Thoracic aorta endothelial cell (primary cell): ENCODE measurements around the gene CT45A8. TPM values are rescaled to one million over a fixed set of nuclear protein-coding genes. Genes with fewer than 3 reads are reported as not detected.

Experiments used
- total RNA-seq: library from RNA; depleted of rRNA; stranded (reverse); fragments of >200 nt; gene quantifications from 2 replicates; pipeline ENCODE4 v1.2.3, GENCODE V29; 2012

CT45A8 gene, protein sequence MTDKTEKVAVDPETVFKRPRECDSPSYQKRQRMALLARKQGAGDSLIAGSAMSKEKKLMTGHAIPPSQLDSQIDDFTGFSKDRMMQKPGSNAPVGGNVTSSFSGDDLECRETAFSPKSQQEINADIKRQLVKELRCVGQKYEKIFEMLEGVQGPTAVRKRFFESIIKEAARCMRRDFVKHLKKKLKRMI
- total RNA-seq, result not detected in 2 replicates

DNA sequence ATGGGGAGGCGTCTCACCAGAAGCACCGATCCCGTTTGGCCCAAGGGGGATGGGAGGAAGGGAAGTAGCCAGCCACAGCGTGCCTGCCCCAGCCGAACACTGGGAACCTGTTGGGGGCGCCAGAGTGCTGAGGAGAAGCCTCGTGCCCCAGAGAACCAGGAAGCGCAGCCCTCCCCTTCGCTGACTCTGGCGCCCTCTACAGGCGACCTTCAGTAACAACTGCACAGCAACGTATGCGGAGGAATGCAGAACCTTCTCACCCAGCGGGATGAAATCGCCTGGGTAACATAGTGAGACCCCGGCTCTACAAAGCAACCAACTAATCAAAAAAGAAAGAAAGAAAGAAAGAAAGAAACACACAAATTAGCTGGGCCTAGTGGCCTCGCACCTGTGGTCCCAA lies at the start of gene CT45A8:
Gene CT45A8, minus strand, starts transcription at position 101 of the 400 bp plus-strand sequence. CDS start 3,755 bp downstream, outside the sequence.

DNA sequence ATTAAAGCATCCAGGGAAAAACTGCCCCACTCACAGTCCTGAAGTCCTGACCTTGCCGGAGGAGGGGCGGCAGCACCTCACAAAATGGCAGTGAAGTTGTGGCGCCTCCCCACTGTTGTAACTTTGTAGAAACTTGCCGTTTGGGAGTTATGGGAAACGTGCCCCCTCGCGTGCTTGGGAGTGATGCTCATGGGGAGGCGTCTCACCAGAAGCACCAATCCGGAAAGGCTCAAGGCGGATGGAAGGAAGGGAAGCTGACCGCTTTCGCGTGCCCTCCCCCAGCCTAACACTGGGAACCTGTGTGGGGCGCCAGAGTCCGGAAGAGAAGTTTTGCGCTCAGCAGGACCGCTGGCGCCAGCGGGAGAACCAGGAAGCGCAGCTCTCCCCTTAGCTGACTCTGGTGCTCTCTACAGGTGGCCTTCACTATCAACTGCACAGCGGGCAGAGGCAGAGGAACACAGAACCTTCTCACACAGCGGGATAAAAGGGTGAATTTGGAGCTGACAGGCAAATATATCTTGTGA lies 39.0 kb upstream of the CT45A8 start, which contains the start of the genes CT45A10 and SAGE1:
Gene CT45A10, minus strand, starts transcription at position 151 of the 524 bp plus-strand sequence. CDS start 8,100 bp downstream, outside the sequence.
Gene SAGE1, plus strand, starts transcription at position 423 of the 524 bp plus-strand sequence. CDS start 2,527 bp downstream, outside the sequence.

GRCh38 chrX:135871712-135872111 lies 17.4 kb upstream of the CT45A8 start, which contains the start of gene CT45A9:
Gene CT45A9, minus strand, starts transcription at chrX:135871812. Its CDS starts 3,751 bp downstream, at chrX:135868061.

GRCh38 chrX:135837180-135837579 lies 17.2 kb downstream of the CT45A8 start, which contains the start of gene CT45A7:
Gene CT45A7, minus strand, starts transcription at chrX:135837280. Its CDS starts 3,747 bp downstream, at chrX:135833533.

GRCh38 chrX:135819912-135820311 lies 34.4 kb downstream of the CT45A8 start, which contains the start of gene CT45A2:
Gene CT45A2, minus strand, starts transcription at chrX:135820012. Its CDS starts 3,747 bp downstream, at chrX:135816265.

GRCh38 chrX:135802687-135803086 lies 51.7 kb downstream of the CT45A8 start, which contains the start of gene CT45A6:
Gene CT45A6, minus strand, starts transcription at chrX:135802787. Its CDS starts 3,794 bp downstream, at chrX:135798993.

Other genes starting within 250 kb of the CT45A8 start
- gene CT45A1, start 140.9 kb downstream of the CT45A8 start, total RNA-seq, result not detected in 2 replicates
- not detected in 2 replicates for gene CT45A3, start 86.3 kb downstream of the CT45A8 start, total RNA-seq
- not detected in 2 replicates for gene CT45A5, start 69.0 kb downstream of the CT45A8 start, total RNA-seq
- gene CT45A6, start 51.8 kb downstream of the CT45A8 start, total RNA-seq, result not detected in 2 replicates
- gene CT45A2, start 34.5 kb downstream of the CT45A8 start, total RNA-seq, result not detected in 2 replicates
- gene CT45A7, start 17.3 kb downstream of the CT45A8 start, total RNA-seq, result not detected in 2 replicates
- gene CT45A9, start 17.3 kb upstream of the CT45A8 start, total RNA-seq, result not detected in 2 replicates
- gene CT45A10, start 38.9 kb upstream of the CT45A8 start, total RNA-seq, result not detected in 2 replicates
- not detected in 2 replicates for gene SAGE1, start 39.2 kb upstream of the CT45A8 start, total RNA-seq
- gene MMGT1, start 119.5 kb upstream of the CT45A8 start, total RNA-seq, result 31.1 and 34.4 TPM in 2 replicates
- 18.0 and 23.4 TPM in 2 replicates for gene SLC9A6, start 130.9 kb upstream of the CT45A8 start, total RNA-seq